GM19035 (cell line): ENCODE measurements around the gene ELANE.

ENCODE experiments used
- ATAC-seq: cut with Tn5 transposase; IDR thresholded peaks from one replicate; pipeline ENCODE4 v1.9.1; 2021; ENCODE audit not compliant: unreplicated experiment

The ELANE gene

DNA sequence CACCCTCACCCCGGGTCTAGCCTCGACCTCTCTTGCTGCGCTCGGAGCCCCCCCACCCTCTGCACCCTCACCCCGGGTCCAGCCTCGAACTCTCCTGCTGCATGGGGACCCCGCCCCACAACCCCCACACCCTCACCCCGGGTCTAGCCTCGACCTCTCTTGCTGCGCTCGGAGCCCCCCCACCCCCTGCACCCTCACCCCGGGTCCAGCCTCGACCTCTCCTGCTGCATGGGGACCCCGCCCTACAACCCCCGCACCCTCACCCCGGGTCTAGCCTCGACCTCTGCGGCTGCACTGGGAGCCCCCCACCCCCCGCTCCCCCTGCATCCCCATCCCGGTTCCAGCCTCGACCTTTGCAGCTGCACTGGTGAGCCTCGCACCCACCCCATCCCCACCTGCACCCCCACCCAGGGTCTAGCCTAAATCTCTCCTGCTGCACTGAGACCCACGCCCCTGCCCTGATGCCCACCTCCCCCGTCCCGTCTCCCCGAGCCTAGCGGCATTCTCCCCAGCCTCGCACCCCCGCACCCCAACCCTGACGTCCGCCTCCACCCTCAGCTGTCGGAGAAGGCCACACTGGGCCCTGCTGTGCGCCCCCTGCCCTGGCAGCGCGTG, 9.1 kb downstream of the ELANE start:
- ATAC-seq, result no peak

DNA sequence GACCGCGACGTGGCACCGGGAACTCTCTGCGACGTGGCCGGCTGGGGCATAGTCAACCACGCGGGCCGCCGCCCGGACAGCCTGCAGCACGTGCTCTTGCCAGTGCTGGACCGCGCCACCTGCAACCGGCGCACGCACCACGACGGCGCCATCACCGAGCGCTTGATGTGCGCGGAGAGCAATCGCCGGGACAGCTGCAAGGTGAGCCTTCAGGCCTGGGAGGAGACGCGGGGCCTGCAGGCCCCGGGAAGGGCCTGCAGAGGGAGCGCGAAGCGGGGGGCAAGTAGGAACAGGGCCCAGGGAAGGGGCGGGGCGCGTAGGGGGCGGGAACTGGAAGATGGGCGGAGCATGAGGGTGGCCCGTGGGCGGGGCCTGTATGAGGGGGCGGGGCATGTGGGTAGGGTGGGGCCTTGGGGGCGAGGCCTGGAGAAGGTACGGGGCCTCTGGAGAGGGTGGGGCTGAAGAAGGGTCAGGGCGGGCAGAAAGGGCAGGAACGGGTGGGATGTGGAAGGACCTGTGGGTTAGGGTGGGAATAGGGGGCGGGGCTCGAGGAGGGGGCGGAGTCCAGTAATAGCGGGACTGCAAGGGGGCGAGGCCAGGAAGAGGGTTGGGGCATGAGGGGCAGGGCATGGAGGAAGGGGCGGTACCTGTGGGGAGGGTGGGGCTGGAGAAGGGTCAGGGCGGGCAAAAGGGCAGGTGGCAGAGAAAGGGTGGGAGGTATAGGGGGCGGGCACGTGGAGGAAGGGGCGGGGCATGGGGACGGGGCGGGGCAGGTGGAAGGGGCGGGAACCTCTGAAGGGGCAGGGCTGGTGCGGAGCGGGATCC, 9.9 kb downstream of the ELANE start:
- ATAC-seq, result no peak

DNA sequence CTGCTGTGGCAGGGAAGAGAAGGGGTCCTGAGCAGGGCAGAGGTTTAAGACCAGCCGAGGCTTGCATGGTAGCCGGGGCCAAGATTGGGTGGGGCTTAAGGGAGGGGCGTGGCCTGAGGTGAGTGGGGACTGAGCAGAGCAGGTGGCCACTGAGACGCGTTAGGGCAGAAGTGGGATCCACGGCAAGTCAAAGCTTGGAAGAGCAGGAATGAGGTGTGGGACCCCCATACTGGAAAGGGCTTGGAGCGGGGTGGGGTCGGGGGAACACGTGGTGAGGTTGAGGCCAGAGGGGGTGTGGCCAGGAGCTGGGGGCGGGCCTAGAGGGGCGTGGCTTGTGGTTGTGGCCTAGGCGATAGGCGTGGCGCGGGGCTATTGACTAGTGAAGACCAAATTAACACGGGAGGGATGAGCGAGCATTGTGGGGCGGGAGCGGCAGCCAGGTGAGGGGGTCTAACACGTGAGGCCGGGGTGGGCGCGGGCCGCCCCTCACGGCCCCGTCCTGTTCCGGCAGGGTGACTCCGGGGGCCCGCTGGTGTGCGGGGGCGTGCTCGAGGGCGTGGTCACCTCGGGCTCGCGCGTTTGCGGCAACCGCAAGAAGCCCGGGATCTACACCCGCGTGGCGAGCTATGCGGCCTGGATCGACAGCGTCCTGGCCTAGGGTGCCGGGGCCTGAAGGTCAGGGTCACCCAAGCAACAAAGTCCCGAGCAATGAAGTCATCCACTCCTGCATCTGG, 10.6 kb downstream of the ELANE start:
- ATAC-seq, result no peak

DNA sequence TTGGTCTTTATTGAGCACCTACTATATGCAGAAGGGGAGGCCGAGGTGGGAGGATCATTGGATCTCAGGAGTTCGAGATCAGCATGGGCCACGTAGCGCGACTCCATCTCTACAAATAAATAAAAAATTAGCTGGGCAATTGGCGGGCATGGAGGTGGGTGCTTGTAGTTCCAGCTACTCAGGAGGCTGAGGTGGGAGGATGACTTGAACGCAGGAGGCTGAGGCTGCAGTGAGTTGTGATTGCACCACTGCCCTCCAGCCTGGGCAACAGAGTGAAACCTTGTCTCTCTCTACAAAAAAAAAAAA, 11.2 kb downstream of the ELANE start:
- ATAC-seq, result no peak

DNA sequence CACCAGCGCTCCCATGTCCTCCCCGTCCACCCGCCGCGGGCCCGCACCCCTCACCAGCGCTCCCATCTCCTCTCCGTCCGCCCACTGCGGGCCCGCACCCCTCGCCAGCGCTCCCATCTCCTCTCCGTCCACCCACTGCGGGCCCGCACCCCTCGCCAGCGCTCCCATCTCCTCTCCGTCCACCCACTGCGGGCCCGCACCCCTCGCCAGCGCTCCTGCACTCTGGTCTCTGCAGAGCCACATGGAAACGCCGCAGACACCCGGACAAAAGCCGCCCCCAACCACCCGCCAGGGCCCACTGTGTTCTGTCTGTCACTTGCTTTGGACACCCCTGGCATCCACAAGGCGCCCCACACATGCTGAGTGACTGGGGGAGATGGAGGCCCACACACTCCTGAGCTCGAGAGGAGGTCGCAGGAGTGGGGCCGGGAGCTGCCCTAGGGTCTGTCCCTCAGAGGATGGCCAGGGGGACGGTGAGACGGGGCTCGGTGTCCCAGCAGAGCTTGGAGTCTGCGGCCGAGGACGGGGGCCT, 14.7 kb downstream of the ELANE start:
- ATAC-seq, result no peak

DNA sequence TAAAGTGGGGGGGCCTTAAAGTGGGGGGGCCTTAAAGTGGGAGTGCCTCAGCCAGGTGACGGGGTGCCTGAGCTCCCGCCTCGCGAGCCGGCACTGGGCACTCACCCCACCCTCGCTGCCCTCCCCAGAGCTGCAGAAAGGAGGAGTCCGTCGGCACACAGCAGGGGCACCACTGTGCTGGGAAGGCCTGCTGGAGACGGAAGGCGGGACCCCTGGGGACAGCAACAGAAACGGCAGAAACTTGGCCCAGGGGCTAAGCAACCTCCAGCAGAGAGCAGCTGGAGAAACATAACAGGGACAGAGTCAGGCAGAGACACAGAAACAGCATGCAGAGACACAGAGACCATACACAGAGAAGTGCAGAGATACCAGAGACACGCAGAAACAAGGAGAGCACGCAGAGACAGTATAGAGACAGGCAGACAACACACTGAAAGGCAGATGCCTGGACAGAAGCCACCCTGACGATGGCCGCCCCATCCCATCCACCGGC, 15.2 kb downstream of the ELANE start:
- ATAC-seq, result no peak

DNA sequence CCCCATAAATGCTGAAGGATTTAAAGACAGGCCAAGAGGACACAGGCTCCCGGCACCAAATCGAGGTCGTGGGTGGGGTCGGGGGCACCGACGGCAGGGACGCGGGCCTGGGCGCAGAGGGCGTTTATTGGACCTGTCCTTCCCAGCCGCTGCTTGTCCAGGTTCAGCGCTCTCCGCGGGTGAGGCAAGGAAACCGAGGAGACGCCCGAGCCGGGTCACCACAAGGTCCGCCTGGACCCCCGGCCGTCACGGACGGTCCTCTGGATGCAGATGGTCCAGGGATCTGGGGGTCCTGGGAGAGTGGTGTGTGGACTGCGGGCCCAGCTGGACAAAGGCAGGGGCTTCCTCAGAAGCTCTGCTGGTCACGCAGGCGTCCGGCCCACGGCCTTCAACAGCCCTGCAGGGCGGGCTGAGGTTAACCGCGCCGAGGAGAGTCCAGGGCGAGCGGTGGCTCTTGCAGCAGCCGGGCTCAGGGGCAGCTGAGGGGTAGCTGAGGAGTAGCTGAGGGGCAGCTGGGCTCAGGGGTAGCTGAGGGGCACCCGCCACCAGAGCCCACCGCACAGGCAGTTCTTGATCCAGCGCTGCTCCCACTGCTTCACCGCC, 15.9 kb downstream of the ELANE start:
- no peak for ATAC-seq

DNA sequence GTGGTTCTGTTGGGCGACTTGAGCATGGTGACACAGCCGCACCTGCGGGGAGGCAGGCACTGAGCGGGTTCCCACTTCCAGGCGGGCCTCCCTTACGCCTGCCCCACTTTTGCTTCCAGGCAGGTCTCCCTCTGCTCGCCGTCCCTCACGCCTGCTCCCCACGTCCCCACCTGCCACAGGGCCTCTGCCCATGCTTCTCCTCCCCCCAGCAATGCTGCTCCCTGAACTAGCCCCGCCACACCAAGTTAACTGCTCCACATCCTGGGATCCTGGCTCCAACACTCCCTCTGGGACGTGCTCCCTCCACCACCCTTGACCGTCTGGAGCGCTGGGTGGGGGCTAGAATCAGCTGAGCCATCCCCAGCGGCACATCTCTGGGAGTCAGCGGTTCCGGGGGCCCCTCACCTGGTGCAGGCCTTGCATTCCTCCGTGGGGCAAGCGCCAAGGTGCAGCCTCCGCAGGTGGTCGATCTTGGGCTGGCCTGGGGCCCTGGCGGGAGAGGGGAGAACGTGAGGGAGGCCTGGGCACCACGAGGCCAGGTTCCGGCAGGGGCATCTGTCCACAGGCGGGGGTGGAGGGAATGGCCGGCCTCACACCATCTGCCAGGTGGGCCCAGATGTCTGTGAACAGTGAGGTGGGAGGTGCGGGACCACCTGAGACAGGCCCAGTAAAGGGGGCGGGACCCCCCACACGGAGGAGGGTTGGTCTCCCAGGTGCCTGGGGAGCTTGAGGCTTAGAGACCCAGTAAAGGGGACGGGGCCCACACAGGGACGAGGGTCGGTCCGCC, 16.5 kb downstream of the ELANE start:
- no peak for ATAC-seq

DNA sequence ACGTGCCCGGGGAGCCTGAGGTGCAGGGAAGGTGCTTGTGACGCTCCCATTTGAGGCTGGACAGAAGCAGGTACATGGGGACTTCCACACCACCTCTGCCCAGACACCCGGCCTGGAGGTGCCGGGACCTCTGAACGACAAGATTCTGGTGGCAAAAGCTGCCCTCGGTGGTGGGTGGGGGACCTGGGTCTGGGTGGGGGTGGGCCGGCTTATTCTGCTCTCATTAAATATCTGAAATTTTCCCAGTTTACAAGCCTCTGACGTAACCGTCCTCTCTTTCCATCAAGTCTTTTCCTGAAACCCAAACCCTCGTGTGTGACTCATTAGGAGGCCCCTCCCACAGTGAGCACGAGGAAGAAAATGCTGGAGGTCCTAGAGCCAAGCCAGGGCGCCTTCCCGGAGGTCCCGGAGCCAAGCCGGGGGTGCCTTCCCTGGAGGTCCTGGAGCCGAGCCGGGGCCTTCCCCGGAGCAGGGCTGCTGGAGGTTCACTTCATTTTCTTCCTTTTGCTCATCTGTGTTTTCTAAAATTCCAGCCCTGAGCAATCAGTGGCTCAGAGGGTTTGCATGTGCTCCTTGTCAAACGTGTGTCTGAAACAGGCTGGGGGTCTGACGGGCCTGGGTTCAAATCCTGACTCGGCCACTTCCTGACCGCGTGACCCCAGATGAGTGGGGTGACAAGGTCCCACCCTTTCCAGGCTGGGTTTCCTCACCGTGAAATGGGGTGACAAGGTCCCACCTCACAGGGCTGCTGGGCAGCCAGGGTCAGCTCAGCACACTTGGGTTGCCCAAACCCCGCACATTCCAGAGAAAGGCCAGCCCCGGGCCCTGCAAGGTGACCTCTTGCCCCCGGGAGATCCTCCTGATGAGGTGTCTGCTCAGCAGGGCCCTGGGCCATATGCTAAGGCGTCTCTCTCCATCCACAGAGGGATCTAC, 17.4 kb downstream of the ELANE start:
- ATAC-seq, result no peak

DNA sequence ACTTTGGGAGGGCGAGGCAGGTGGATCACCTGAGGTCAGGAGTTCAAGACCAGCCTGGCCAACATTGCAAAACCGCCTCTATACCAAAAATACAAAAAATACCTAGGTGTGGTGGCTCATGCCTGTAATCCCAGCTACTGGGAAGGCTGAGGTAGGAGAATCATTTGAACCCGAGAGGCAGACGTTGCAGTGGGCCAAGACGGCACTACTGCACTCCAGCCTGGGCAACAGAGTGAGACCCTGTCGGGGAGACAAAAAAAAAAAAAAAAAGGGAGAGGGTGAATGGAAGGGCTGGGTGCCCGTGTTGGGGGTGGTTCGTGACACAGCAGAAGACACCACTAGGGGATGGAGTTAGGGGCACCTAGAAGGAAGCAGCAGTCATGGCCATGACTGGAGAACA, 18.2 kb downstream of the ELANE start:
- ATAC-seq, result no peak

DNA sequence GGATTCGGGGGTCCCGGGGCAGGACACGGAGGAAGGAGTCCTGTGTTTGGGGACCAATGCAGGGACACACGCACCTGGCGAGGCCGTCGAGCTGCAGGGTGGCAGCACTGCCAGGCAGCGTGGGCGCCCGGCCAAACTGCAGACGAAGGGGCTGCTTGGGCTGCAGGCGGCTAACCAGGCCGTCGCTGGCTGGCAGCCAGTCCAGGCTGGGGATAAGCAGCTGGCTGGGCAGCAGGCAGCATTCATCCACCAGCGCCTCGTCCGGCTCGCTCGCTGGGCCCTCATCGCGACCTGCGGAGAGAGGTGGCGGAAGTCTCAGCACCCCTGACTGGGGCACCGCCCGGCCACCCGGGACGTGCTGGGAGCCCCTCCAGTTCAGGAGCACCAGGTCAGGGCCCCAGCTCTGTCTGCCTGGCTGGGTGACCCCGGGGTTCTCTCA, 18.9 kb downstream of the ELANE start:
- ATAC-seq, result no peak

DNA sequence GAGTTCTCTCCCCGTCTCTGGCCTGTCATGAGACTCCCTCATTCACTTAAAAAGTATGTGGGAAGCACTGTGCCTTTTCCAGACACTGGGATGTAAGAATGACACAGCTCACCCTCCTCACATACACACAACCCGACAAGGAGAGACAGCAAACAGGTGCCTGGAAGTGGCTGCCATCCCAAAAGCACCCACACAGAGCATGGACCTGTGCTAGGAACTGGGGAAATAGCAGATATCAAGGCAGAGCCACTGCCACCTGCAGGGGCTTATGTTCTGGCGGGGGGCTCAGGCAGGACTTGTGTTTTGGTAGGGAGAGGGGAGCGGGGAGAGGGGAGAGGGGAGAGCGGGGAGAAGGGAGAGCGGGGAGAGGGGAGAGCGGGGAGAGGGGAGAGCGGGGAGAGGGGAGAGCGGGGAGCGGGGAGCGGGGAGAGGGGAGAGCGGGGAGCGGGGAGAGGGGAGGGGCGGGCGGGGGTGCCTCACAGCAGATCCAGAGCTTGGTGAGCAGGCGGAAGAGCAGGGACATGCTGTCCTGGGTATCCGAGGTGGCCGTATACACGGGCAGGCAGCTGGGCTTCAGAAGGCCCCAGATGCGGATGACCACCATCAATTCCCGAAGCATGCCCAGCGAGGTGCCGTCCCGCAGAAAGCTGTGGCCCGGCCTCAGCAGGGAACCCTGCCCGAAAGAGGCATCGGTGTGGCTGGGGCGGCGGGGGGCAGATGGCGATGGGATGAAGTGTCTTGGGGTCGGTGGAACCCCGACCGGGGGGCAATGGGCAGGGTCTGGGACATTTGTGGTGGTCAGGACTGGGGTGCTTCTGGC, 19.6 kb downstream of the ELANE start:
- ATAC-seq, result no peak

DNA sequence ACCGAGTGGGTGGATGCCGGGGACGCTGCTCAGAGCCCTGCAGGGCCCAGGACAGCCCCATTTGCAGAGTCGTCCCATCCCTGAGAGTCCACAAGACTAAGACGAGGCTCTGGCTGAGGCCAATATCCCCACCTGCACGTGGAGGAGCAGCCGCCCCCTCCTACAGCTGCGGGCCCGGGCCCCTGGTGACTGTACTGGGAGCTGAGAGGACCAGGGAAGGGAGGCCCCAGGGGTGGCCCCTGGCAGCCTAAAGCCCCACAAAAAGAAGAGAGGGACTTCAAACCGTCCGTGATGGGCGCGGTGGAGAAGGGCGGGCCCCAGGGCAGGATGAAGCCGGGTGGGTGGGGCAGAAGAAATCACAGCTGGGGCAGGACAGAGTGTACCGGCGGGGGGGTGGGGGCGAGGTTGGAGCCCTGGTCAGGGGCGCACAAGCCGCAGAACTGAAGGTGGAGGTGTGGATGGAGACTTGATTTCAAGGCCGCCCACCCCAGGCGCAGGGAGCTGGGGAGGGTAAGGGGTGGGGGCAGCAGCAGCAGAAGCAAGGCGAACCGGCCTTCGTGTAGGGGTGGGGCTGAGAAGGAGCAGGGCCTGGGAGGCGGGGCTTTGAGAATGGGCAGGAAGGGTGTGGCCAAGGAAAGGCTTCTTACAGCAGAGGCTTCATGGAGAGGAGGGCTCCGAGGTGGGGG, 20.3 kb downstream of the ELANE start:
- no peak for ATAC-seq

DNA sequence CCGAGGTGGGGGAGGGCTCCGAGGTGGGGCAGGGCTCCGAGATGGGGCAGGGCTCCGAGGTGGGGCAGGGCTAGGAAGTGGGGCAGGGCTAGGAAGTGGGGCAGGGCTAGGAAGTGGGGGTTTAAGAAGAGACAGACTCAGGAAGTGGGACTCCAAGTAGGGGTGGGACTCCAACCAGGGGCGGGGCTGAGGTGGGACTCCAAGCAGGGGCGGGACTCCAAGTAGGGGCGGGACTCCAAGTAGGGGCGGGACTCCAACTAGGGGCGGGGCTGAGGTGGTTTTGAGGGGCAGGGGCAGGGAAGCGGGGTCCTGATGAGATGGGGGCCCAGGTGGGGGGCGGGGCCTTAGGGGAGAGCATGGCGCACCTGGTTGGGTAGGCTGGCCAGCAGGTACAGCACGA, 21.0 kb downstream of the ELANE start:
- ATAC-seq, result no peak

DNA sequence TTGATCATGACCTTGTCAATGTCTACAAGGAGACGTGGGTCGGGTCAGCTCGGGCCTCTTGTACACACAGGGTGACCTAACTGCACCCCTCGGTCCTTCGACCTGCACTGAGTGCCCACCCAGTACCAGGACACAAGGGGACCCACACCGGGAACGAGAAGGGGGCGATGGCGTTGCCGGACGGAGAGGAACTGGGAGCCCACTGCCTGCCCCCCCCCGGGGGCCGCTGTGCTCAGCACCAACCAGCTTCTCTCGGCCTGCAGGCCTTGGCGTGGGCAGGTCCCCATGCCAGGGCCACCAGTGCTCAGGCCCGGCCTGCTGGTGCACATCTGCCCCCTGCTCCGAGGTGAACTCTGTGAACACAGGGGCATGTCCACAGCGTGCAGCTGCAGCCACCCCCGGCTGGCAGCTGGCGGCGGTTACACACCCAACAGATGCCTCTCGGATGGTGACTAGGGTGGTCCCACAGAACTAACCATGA, 21.5 kb downstream of the ELANE start:
- no peak for ATAC-seq

DNA sequence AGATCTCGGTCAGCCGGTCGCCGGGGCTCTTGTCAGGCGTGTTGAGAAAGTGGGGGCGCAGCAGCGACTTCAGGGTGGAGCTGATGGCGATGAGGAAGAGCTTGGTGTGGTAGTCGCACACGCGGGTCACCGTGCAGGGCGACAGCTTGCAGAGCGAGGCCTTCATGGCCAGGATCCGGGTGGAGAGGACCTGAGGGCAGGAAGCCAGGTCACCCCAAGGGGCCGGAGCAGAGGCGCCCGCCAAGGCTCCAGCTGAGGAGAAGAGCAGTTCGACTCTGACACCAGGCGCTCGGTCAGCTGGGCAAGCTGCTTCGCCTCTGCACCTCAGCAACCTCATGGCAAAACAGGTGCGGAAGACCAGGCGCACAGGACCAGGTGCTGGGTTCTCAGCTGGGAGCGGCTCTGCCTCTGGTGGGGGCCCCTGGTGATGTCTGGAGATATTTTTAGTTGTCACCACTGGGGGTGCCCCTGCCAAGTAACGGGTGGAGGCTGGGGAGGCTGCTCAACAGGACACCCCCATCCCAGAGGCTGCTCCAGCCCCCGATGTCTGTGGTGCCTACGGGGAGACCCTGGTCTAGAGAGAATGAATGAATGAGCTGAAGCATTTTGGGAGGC, 23.3 kb downstream of the ELANE start:
- no peak for ATAC-seq

DNA sequence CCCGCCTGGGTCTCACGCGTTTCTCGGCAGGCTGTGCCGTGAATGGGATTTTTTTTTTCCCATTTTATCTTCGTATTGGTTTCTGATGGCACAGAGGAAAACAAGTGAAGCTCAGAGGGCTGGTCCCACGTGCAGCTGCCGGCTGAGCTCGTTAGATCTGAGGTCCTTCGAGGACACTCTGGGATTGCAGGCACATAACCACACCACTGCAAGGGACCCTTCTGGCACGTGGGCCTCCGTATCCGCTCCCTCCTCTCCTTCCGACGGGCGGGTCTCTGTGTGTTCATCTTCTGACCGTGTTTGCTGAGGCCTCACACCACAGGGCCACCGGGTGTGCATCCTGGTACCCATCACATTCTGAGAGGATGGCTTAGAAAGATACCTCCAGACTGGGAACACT, 24.0 kb downstream of the ELANE start:
- no peak for ATAC-seq
